Mucosa of gallbladder (tissue), 1 donor: ENCODE results near the gene PDHB. TPM values are rescaled to one million over a fixed set of nuclear protein-coding genes. Genes with fewer than 3 reads are reported as not detected.
"Not testable (repeated sequence)": the region's sequence is repeated elsewhere in the genome, so short reads cannot be mapped to it uniquely, and the experiment has no call there.

Experiments used
- DNase-seq: peaks from one replicate; pipeline ENCODE4 v3.0.0-alpha.2; 2020; ENCODE audit warnings: low spot score
- total RNA-seq: library from RNA; stranded (reverse); gene quantifications from one replicate; pipeline ENCODE4 v1.2.1, GENCODE V29; 2021
- donor health status: DM: no; HTN: no; CAD: no.

PDHB gene
- 57.2 TPM for total RNA-seq

DNA sequence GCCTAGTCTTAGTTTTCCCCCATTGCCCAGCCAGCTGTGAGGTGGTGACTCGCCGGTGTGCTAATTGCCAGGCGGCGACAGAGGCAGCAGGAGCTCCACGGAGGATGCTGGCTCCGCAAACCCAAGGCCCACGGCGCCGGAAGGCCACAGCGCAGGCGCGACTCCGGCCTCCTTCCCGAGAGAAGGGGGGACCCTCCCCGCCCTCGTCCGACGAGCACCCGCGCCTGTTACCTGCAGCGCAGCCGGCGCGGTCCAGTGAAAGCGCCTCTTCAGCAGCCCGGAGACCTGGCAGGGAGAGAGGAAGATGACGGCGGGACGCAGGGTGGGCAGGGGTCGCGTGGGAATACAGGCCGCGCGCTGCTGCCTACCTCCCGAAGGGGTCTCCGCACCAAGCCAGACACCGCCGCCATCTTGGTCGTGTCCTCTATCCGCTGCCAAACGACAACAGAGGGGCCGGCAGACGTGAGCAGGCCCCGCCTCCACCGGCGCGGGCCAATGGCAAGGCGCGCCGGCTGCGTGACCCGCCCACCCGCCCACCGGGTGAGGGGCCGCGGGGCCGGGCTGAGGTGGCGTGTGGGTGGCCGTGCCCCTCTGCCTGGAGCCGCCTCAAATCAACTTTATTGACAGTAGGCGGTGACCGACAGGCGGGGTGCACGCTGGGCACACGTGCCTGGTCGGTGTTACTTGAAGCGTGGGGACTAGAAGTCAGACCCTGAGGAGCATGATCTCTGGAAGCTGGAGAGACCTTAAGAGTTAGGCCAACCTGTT lies at the start of gene PDHB:
Gene PDHB (minus strand): TSS at position 433 of the 768 bp plus-strand sequence. CDS start 23 bp downstream, at position 410.
- DNase-seq, result peak; percentile 89

DNA sequence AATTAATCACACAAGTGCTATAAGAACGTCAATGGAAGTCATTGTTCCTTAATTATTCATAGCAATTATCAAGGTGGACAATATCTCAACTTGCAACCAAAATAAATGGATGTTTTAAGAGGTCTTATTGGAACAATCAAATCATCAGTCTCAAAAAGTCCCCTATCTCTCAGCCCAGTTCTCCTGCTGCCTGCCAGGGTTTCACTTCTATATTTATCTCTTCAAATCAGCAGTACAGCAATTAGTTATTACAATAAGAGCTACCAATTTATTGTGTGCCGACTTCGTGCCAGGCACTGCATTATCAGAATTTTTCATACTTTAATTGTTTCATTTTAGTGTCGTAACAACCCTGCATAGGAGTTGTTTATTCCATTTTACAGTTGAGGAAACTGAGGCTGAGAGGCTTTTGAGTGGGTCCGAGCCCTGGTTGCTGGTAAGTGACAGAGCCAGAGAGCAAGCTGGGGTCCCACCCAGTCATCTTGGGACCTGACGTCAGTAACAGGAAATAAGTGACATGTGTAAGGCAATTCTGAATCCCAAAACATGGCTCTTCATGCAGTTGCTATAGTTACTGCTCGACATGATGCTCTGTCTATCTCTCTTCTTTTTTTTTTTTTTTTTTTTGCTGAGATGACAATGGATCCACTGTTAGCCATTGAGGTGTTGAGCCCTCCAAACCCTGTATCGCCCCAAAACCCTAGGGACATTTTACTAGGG lies 49.4 kb upstream of the PDHB start:
- no peak for DNase-seq

DNA sequence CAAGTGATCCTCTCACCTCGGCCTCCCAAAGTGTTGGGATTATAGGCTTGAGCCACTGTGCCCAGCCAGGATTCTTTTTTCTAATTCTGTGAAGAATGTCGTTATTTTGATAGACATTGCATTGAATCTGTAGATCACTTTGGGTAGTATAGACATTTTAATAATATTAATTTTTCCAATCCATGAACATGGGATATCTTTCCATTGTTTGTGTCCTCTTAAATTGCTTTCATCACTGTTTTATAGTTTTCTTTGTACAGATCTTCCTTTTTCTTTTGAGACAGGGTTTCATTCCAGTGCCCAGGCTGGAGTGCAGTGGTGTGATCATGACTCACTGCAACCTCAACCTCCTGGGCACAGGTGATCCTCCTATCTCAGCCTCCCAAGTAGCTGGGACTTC lies 46.7 kb upstream of the PDHB start:
- no peak for DNase-seq

DNA sequence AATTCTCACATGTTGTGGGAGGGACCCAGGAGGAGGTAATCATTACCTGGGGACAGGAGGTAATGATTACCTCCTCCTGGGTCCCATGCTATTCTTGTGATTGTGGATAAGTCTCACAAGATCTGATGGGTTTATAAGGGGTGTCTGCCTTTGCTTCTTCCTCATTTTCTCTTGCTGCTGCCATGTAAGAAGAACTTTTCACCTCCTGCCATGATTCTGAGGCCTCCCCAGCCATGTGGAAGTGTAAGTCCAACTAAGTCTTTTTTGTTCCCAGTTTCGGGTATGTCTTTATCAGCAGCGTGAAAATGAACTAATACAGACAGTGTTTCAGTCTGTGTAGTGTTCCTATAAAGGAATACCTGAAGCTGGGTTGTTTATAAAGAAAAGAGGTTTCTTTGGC lies 45.1 kb upstream of the PDHB start:
- no peak for DNase-seq

DNA sequence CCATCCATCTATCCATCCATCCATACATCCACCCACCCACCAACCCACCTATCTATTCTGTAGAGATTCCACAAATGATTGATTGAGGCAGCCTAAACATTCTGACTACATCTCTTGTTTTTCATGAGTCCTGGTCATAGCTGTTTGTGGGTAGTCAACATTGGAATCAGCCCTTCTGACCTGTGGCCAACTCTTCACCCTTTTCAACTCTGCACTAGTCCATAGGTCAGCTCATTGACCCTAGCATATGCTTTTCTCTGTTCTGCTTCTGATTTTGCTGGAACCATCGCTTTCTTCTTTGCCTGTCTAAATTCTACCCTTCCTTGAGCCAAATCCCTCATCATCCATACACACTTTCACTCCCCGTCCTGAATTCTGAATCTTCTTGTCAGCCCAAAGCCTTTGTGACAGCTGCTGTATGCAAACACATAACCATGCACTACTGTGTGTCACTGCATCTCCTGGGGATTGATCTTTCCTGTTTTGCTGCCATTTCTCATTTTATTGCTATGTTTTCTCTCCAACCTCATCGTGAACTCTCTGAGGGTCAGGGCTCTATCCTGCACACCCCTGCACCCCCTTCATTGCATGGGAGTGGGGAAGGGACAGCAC lies 41.4 kb upstream of the PDHB start:
- DNase-seq, result no peak

DNA sequence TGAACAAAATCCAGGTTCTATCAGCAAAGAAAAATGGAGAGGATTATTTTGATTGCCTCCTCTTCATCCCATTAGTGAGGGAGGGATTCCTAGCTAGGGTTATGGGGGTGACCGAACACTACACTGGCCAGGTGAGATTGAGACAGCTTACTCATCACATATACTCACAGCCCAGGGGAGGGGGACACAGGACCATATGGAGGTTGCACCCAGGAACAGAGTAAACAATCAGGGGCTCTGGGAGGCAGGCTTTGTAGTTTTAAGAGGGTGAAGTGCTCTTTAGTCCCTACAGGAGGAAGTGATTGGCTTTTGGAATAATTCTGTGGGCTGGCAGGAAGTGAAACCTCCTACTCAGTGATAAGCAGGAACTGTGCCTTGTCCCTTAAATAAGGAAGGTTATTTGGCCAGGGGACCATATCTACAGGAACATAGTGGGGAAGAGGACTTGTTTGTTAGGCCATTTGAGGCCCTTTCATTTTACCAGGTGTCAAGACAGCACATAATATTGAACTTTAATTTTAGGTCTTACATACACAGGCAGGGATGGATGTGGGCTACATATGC lies 40.8 kb upstream of the PDHB start:
- DNase-seq, result no peak

DNA sequence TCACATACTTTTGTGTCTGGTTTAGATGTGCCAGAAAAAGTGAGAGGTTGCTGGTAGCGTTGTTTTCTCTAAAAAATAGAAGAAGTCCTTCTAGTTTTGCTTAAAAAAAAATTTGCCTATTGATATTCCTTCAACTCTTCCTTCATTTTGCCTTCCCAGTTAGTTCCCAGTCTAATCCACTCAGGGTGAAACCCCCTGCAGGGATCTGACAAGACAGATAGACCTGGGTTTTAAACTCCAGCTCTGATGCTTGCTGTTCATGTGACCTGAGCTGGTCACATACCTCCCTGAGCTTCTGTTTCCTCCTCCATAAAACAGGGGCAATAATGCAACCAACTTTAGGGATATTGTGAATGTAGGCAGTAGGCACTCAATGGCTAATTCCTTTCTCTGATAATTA lies 39.6 kb upstream of the PDHB start:
- no peak for DNase-seq

DNA sequence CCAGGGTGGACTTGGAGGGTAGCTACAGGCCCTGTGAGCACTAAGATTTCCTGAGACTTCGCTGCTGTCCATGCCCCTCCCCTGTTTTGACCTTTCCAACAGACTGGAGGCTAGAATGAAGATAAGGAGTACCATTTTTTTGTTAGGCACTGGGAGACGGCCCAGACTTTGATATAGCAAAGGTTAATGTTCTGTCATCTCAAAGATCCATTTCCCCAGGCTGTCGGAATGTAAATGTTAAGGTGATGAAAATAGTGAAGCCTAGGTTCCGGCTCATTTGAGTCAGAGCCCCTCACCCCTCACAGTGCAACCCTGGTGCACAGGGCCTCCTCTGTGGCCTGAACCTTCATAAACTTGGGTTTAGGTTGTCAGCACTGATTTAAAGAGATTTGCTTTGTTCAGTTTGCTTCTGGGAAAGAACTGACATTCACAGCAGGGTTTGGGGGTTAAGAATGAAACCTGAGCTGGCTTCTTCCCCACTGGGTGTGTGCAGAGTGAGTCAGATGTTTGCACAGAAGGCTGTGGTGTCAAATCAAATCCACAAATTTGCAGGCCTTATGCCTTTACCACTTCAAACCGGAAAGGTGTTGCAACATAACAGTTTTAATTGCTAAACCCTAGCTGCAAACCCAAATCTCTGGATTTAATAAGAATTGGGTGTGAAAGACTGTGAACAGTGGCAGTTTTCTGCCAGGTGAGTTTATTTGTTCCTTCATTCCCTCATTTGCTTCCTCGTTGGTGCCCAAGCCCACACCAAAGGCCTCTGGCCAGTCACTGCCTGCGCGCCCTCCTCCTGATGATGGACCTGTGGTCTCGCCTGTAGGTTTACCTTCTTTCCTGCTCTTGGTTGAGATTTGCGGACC lies 37.6 kb upstream of the PDHB start:
- peak; percentile 71 for DNase-seq

DNA sequence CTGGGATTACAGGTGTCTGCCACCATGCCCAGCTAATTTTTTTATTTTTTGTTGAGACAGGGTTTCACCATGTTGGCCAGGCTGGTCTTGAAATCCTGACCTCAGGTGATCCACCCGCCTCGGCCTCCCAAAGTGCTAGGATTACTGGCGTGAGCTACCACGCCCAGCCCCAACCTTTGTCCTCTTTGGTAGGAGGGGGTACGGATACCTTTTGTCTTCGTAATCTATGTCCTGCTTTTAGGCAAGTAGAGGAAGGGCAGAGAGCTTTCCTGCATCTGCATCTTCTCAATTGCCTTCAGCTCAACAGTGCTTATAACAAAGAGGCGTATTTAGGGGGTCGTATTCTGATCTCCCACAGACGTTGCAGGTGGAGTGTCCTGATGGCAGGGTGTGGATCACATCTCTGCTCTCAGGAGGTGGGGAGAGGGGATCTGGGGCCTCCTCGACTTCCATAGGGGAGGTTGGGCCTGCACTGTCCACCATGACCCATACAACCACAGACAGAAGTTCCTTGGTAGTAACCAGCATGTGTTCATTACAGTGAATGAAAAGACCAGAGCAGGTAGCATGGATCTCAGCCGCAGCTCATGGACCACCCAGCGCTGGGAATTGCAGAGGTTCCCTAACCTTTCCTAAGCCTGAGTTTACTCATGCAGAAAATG lies 36.9 kb upstream of the PDHB start:
- DNase-seq, result no peak

DNA sequence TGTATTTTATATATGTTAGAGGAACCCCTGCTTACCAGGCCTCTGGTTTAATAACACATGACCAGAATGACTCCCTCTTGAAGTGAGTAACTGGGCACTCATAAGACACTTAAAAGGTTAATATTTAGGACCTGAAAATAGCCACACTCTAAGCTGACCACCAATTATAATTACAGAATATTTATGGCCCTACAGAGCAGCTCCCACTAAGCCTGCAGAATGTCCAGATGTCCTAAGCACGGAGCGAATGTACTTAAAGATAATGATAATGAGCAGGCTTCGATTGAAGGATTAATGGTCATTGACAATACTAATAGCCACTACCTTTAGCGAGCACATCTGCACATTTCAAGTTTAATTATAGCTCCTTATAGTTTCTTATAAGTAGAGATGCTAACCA lies 35.5 kb upstream of the PDHB start:
- no peak for DNase-seq

DNA sequence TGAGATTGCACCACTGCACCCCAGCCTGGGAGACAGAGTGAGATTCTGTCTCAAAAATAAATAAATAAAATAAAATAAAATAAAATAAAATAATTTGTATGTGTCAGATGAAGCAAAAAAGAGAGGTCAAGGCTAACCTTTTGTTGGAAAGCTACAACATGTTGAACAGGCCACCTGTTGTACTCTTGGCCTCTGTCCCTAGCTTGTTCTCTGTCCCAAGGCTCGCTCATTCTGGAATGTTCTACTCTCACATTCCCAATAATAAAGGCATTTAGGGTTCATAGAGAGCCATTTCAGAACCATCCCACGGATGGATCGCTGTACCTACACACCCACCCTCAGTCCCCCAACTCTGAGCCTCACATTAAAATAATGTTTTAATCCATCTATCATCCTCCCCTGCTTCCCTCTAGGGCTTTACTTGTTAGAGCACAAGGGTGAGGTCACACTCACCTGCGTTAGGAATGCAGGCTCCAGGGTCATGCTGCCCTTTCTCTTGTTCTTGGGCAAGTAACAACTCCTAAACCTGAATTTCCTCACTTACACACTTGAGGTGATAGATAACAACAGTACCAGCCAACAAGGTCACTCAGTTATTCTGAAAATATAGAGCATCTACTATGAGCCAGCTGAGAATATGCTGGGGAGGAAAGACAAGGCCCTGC lies 33.4 kb upstream of the PDHB start:
- no peak for DNase-seq

DNA sequence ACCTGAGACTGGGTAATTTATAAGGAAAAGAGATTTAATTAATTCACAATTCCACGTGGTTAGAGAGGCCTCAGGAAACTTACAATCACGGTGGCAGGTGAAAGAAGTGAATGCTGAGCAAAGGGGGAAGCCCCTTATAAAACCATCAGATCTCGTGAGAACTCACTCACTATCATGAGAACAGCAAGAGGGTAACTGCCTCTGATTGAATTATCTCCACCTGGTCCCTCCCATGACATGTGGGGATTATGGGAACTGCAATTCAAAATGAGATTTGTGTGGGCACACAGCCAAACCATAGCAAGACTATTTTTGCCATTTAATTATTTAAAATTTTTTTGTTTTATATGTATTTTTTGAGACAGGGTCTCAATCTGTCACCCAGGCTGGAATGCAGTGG lies 31.2 kb upstream of the PDHB start:
- no peak for DNase-seq

DNA sequence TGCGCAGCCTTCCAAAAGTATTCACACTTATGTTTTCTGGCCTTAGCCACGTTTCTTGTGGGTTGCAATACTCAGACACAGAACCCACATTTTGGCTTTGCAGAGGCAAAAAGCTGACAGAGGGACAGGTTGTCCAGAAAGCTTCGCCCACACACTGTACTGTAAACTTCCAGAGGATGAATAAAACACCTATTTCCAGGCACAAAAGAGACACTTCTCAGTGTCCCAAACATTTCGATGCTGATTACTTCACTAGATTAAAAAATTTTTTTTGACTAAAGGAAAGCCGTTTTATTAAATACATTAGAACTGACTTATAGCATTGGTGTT lies 30.3 kb upstream of the PDHB start:
- DNase-seq, result no peak

DNA sequence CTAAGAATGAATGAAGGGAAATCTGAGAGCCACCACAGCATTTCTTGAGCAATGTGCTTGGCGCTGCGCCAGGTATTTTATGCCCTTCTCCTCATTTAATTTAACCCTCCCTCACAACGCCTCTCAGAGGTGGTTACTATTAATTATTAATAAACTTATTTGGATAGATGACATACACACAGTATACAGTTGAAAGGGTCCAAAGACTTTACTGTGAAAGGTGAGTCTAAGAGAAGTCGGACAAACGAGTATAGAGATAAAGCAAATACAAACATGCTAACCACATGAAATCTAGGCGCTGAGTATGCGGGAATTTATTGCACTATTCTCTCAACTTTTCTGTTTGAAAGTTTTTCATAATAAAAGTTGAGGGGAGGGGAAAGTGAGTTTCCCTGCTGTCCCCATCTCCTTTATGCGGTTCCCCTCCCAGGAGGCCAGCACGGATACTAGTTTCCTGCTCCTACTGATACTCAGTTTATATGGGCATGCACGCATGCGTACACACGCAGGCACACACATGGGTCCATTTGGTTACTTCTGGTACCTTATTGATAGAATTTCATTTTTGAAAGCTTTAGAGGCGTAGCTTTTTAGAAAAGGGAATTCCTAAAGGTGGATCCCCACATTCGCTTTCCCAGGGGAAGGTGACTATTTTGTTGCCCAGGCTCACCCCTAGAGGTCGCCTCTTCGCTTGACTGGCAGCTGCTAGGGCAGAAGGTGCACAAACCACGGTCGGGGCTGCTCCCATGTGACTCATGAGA lies 29.7 kb upstream of the PDHB start:
- DNase-seq, result peak; percentile 58

DNA sequence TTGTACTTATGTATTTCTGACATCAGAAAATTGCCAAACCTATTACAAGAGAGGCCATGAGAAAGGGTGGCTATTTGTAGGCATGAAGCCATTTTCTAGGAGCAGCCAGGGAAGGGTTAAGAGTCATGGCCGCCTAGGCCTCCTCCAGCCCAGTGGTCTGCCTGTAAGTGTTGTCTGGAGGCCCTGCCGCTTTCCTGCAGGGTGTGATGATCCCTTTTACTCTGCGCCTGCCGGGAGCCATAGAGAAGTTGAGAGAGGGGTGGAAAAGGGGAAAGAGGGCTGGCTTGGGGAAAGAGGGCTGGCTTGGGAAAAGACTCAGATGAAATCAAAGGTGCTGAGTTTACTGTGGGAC lies 29.2 kb upstream of the PDHB start:
- no peak for DNase-seq

DNA sequence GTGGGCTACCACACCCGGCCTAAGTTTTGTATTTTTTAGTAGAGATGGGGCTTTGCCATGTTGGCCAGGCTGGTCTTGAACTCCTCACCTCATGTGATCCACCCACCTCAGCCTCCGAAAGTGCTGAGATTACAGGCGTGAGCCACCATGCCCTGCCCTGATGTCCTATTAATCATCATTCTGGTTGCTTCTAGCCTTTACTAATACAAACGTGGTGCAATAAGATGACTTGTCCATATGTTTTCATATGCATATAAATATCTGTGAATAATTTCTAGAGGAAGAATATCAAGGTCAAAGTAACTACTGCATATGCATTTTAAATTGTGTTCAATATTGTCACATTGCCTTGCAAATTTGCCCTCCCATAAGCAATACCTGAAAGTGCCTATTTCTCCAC lies 25.5 kb upstream of the PDHB start:
- DNase-seq, result no peak

DNA sequence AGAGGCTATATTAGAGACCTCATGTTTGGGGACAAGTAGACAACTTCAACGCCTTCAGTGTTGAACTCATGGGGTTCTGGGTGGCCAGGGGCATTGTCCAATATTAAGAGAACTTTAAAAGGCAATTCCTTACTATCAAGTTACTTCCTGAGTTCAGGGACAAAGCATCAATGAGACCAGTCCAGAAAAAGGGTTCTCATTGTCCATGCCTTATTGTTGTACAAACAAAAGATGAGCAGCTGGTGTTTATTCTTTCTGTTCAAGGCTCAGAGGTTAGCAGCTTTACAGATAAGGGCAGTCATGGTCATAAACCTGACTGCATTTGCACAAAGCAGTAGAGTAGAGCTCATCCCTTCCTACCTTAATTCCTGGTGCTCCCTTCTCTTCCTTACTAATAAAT lies 18.5 kb upstream of the PDHB start:
- DNase-seq, result no peak

DNA sequence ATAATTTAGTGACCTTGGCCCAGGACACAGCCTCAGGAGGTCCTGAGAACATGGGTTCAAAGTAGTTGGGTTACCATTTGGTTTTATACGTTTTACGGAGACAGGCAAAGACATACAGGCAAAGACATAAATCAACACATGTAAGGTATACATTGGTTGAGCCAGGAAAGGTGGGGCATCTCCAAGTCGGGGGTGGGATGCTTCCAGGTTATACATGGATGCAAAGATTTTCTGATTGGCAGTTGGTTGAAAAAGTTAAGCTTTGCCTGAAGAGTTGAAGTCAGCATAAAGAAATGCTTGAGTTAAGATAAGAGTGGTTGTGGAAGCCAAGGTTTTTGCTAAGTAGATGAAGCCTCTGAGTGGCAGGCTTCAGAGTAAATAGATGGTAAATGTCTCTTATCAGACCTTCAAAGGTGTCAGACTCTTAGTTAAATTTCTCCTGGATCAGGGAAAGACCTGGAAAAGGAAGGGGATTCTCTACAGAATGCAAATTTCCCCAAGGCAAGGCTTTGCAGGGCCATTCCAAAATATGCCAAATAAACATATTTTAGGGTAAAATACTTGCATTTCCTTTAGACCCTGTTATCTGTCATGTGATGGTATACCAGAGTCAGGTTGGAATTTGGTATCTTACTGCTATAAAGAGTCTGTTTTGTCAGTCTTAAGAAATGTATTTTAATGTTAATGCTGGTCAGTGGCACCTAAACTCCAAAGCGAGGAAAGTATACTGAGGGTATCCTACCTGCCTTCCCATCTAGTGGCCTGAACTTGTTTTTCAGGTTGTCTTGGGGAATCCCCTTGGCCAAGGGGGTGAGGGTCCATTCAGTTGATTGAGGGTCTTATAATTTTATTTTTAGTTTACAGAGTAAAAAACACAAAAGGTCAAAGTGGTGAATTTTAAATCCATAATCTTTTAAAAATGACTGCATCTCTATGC lies 8.2 kb upstream of the PDHB start:
- no peak for DNase-seq

DNA sequence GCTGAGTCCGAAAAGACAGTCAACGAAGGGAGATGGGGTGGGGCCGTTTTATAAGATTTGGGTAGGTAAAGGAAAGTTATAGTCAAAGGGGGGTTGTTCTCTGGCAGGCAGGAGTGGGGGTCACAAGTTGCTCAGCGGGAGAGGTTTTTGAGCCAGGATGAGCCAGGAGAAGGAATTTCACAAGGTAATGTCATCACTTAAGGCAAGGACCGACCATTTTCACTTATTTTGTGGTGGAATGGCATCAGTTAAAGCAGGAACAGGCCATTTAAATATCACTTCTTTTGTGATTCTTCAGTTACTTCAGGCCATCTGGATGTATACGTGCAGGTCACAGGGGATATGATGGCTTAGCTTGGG lies 7.3 kb upstream of the PDHB start:
- DNase-seq, result not testable (repeated sequence)
